ENCODE data around the gene GLDC. TPM values are rescaled to one million over a fixed set of nuclear protein-coding genes. Genes with fewer than 3 reads are reported as not detected.
"Not testable (repeated sequence)": the region's sequence is repeated elsewhere in the genome, so short reads cannot be mapped to it uniquely, and the experiment has no call there.

The GLDC gene
- total and polyA plus RNA-seq, 9 donors = 0.07 to 4.3 (median 0.72) TPM; not detected in 2

DNA sequence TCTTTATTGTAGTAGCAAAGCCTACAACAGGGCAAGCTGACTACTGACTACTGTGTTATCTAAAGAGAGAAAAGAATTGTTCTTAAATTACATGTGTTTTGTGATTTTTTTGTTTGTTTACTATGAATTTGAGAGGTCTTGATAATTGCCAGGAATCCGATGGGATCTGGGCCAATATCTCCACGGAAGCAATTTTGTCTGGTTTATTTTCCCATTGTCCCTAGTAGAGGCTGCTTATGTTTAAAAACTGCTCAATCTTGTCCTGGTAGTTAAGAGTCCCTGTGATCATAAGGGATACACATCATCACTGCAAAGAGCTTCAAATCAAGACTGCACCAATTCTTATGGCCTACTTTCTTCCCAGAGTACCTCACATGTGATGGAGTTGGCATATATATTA, 94.4 kb downstream of the GLDC start:
- Histone ChIP-seq H3K27ac (no peak overlapping the region), H3K4me1 (ENCODE audit: insufficient read depth) (peaks cover 6% of the 10 kb centered on the region), H3K36me3 (no peaks in the 10 kb centered on the region), H3K9me3 (no peaks in the 10 kb centered on the region), H3K4me3 (no peak overlapping the region), H3K27me3 (no peaks in the 10 kb centered on the region)
- no peak for DNase-seq
- TF ChIP-seq, protein P1, sequence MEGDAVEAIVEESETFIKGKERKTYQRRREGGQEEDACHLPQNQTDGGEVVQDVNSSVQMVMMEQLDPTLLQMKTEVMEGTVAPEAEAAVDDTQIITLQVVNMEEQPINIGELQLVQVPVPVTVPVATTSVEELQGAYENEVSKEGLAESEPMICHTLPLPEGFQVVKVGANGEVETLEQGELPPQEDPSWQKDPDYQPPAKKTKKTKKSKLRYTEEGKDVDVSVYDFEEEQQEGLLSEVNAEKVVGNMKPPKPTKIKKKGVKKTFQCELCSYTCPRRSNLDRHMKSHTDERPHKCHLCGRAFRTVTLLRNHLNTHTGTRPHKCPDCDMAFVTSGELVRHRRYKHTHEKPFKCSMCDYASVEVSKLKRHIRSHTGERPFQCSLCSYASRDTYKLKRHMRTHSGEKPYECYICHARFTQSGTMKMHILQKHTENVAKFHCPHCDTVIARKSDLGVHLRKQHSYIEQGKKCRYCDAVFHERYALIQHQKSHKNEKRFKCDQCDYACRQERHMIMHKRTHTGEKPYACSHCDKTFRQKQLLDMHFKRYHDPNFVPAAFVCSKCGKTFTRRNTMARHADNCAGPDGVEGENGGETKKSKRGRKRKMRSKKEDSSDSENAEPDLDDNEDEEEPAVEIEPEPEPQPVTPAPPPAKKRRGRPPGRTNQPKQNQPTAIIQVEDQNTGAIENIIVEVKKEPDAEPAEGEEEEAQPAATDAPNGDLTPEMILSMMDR (IDR thresholded peaks at IDR 0.05) = no peak
- no peak for TF ChIP-seq POLR2A (IDR thresholded peaks at IDR 0.05)
- no peak for TF ChIP-seq EP300 (IDR thresholded peaks at IDR 0.05)
- 61 to 65% (median 62%) methylated on average over 2 of the region's 2 CpGs for WGBS, 3 donors
- intact Hi-C loops (cut with DNase I) = no loop called here

DNA sequence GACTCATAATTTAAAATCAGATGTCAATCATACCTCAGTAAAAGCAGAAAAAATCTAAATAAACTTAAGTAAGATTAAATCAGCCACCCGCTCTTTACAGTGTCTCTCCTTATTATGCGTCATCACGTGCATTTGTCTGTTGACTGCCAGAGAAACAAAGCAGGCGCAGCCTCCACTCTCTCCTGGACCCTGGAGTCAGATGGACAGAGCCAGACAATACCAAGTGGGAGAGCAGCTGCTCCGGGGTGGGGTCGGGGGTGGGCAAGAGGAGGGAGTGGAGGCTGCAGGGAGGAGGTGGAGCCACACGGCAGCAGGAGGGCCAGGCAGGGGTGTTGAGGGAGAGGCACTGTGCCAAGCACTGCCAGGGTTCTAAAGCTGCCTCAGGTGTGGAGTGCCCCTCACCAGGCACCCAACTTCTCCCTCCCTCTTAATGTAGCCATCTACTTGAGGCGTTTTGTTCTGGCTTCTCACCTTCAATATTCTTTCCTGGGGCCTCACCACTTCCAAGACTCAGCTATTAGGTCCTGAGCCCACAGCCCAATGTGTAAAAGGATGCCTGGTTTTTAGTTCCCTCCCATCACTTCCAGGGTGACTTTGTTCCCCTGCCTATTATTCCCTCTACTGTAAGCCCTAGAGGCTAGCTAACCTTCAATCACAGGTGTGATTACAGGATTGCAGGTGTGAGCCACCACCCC, 96.3 kb downstream of the GLDC start:
- TF ChIP-seq EP300 (IDR thresholded peaks at IDR 0.05) (no peak), POLR2A (IDR thresholded peaks at IDR 0.05) (no peak)
- TF ChIP-seq, protein P1 (IDR thresholded peaks at IDR 0.05) = no peak
- H3K4me1 ChIP-seq (ENCODE audit: insufficient read depth) = peaks cover 6% of the 10 kb centered on the region
- no peaks in the 10 kb centered on the region for H3K9me3 ChIP-seq
- H3K36me3 ChIP-seq = no peaks in the 10 kb centered on the region
- WGBS, 3 donors = 58 to 68% (median 58%) methylated on average over 8 of the region's 8 CpGs
- H3K27me3 ChIP-seq = no peaks in the 10 kb centered on the region
- intact Hi-C loops (cut with DNase I) = no loop called here
- H3K4me3 ChIP-seq = no peak overlapping the region
- no peak for DNase-seq
- no peak overlapping the region for H3K27ac ChIP-seq

DNA sequence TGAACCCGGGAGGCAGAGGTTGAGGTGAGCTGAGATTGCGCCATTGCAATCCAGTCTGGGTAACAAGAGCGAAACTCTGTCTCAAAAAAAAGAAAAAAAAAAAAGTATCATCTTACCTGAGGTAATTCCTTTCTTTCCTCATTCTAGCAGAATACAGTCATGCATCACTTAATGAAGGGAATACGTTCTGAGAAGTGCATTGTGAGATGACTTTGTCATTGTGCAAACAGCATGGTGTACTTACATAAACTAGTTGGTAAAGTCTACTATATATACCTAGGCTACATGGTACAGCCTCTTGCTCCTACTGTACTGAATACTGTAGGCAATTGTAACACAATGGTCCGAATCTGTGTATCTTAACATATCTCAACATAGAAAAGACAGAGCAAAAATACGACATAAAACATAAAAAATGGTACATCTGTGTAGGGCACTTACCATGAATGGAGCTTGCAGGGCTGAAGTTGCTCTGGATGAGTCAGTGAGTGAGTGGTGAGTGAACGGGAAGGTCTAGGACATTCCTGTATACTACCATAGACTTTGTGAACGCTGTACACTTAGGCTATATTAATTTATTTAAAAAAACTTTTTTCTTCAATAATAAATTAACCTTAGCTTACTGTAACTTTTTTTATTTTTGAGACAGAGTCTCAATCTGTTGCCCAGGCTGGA, 100.4 kb downstream of the GLDC start:
- H3K4me1 ChIP-seq (ENCODE audit: insufficient read depth) = no peaks in the 10 kb centered on the region
- no peaks in the 10 kb centered on the region for H3K9me3 ChIP-seq
- WGBS, 3 donors = 92 to 93% (median 92%) methylated on average over 8 of the region's 8 CpGs
- H3K36me3 ChIP-seq = no peaks in the 10 kb centered on the region
- TF ChIP-seq, protein P1 (IDR thresholded peaks at IDR 0.05) = no peak
- TF ChIP-seq EP300 (IDR thresholded peaks at IDR 0.05) (no peak), POLR2A (IDR thresholded peaks at IDR 0.05) (no peak)
- no peaks in the 10 kb centered on the region for H3K27me3 ChIP-seq
- intact Hi-C loops (cut with DNase I) = no loop called here
- no peak overlapping the region for H3K27ac ChIP-seq
- DNase-seq = no peak
- no peak overlapping the region for H3K4me3 ChIP-seq

DNA sequence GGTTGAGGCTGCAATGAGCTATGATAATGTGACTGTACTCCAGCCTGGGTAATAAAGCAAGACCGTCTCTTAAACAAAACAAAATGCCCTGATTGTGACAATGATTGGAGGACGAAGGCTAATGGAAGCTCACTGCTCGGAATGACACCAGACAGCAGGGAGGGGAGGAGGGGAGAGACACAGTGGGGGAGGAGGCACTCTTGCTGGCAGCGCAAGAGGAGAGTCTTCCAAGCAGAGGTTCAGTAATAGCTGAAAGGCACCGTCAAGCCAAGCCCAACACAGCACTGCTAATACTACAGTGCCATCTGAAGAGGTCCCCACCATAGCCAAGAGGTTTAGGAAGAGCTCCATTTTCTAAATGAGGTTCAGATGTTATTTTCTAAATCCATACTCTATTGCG, 102.3 kb downstream of the GLDC start:
- H3K27me3 ChIP-seq = no peaks in the 10 kb centered on the region
- no peaks in the 10 kb centered on the region for H3K9me3 ChIP-seq
- intact Hi-C loops (cut with DNase I) = no loop called here
- 38 to 47% (median 39%) methylated on average over 6 of the region's 6 CpGs for WGBS, 3 donors
- no peak for DNase-seq
- no peaks in the 10 kb centered on the region for H3K4me1 ChIP-seq (ENCODE audit: insufficient read depth)
- H3K36me3 ChIP-seq = no peaks in the 10 kb centered on the region
- TF ChIP-seq EP300 (IDR thresholded peaks at IDR 0.05) = no peak
- no peak for TF ChIP-seq POLR2A (IDR thresholded peaks at IDR 0.05)
- TF ChIP-seq, protein P1 (IDR thresholded peaks at IDR 0.05) = no peak
- H3K4me3 ChIP-seq = no peak overlapping the region
- H3K27ac ChIP-seq = no peak overlapping the region

DNA sequence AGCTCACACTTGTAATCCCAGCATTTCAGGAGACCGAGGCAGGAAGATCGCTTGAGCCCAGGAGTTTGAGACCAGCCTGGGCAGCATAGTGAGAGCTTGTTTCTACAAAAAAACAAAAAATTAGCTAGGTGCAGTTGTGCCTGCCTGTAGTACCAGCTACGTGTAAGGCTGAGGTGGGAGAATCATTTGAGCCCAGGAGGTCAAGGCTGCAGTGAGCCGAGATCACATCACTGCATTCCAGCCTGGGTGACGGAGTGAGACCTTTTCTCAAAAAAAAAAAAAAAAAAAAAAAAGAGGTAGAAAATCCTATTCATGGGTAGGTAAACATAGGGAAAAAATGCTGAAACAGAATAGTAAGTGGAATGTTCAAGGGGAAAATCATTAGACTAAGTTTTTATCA, 102.9 kb downstream of the GLDC start:
- H3K4me1 ChIP-seq (ENCODE audit: insufficient read depth); H3K4me3 ChIP-seq; DNase-seq; H3K27me3 ChIP-seq; intact Hi-C loops (cut with DNase I); H3K27ac ChIP-seq; H3K36me3 ChIP-seq; H3K9me3 ChIP-seq: not testable (repeated sequence)
- WGBS, 3 donors = 58 to 66% (median 61%) methylated on average over 5 of the region's 5 CpGs

Measured in ovary (tissue), 9 donors.